HEK293 (cell line): ENCODE measurements around the gene TMEM198.

Experiments
- CTCF ChIA-PET: fragments of 350-600 bp; formaldehyde crosslinking; extraction: SDS; loops from one replicate; lab custom pipeline; 2021; ENCODE audit warnings: antibody characterized with exemption; lab: Yijun Ruan, JAX
- POLR2A ChIA-PET: fragments of 300-600 bp; formaldehyde crosslinking; extraction: SDS; loops from one replicate; lab custom pipeline; 2020; ENCODE audit warnings: antibody characterized with exemption, inconsistent platforms; lab: Yijun Ruan, JAX
- H3K27ac ChIP-seq: fragments of 200-500 bp; sonication (Bioruptor generic); 2 replicates; pipeline ENCODE4 v1.5.1; 2014; ENCODE audit warnings: low read depth, low read length, control low read depth, inconsistent platforms; ENCODE audit errors: extremely low read depth
- H3K36me3 ChIP-seq, 2 experiments: fragments of 200-500 bp in 1 of 2; sonication (Bioruptor generic) in 1 of 2; 1 replicate in 1 of 2; 2 replicates in 1 of 2; pipeline ENCODE4 v1.5.1; 2014 to 2017; ENCODE audit warnings: inconsistent platforms in 2 of 2, low read length in 2 of 2; ENCODE audit not compliant: control insufficient read depth in 2 of 2, insufficient read depth in 1 of 2
- H3K4me1 ChIP-seq: fragments of 200-500 bp; sonication (Bioruptor generic); 2 replicates; pipeline ENCODE4 v1.5.1; 2014; ENCODE audit warnings: mild to moderate bottlenecking, low read length, inconsistent platforms; ENCODE audit not compliant: control insufficient read depth, insufficient read depth
- H3K4me3 ChIP-seq: 2 replicates; pipeline ENCODE4 v1.5.1; 2011; ENCODE audit warnings: low read depth, mild to moderate bottlenecking, control low read depth, low read length, moderate library complexity
- H3K9me3 ChIP-seq: fragments of 200-500 bp; sonication (Bioruptor generic); 2 replicates; pipeline ENCODE4 v1.5.1; 2014; ENCODE audit warnings: low read depth, low read length, inconsistent platforms; ENCODE audit not compliant: control insufficient read depth, insufficient read depth
- KLF7 ChIP-seq: fragments of 450-650 bp; formaldehyde crosslinking; IDR thresholded peaks from 2 replicates; pipeline ENCODE4 v1.5.1; 2016; ENCODE audit warnings: missing biosample characterization, missing genetic modification characterization, borderline replicate concordance
- KLF8 ChIP-seq: fragments of 450-650 bp; formaldehyde crosslinking; IDR thresholded peaks from 2 replicates; pipeline ENCODE4 v1.5.1; 2016; ENCODE audit warnings: missing biosample characterization, missing genetic modification characterization
- SETDB1 ChIP-seq: IDR thresholded peaks from one replicate; pipeline ENCODE4 v1.6.1; 2017; ENCODE audit warnings: mild to moderate bottlenecking, low read length, moderate library complexity, mixed read lengths; ENCODE audit not compliant: insufficient read length
- SP3 ChIP-seq: fragments of 450-650 bp; formaldehyde crosslinking; IDR thresholded peaks from 2 replicates; pipeline ENCODE4 v1.5.1; 2016; ENCODE audit warnings: missing biosample characterization, missing genetic modification characterization
- ZBTB21 ChIP-seq: fragments of 450-650 bp; formaldehyde crosslinking; IDR thresholded peaks from 2 replicates; pipeline ENCODE4 v1.5.1; 2017; ENCODE audit warnings: missing biosample characterization, missing genetic modification characterization
- ZNF19 ChIP-seq: fragments of 450-650 bp; formaldehyde crosslinking; IDR thresholded peaks from 2 replicates; pipeline ENCODE4; 2016; ENCODE audit warnings: missing biosample characterization, missing genetic modification characterization, low read depth
- ZNF221 ChIP-seq: fragments of 450-650 bp; formaldehyde crosslinking; IDR thresholded peaks from 2 replicates; pipeline ENCODE4 v1.5.1; 2017; ENCODE audit warnings: missing biosample characterization, missing genetic modification characterization, borderline replicate concordance
- ZNF223 ChIP-seq: fragments of 450-650 bp; formaldehyde crosslinking; IDR thresholded peaks from 2 replicates; pipeline ENCODE4 v1.5.1; 2016; ENCODE audit warnings: missing biosample characterization, missing genetic modification characterization
- ZNF426 ChIP-seq: fragments of 450-650 bp; formaldehyde crosslinking; IDR thresholded peaks from 2 replicates; pipeline ENCODE4 v1.5.1; 2017; ENCODE audit warnings: missing biosample characterization, missing genetic modification characterization, mild to moderate bottlenecking, inconsistent platforms, moderate library complexity
- ZNF433 ChIP-seq: fragments of 450-650 bp; formaldehyde crosslinking; IDR thresholded peaks from 2 replicates; pipeline ENCODE4 v1.5.1; 2016; ENCODE audit warnings: missing biosample characterization, missing genetic modification characterization, low read depth
- ZNF48 ChIP-seq: fragments of 450-650 bp; formaldehyde crosslinking; IDR thresholded peaks from 2 replicates; pipeline ENCODE4 v1.5.1; 2016; ENCODE audit warnings: missing biosample characterization, missing genetic modification characterization
- ZNF585B ChIP-seq: fragments of 450-650 bp; formaldehyde crosslinking; IDR thresholded peaks from 2 replicates; pipeline ENCODE4 v1.5.1; 2016; ENCODE audit warnings: missing biosample characterization, missing genetic modification characterization
- ZNF701 ChIP-seq: fragments of 450-650 bp; formaldehyde crosslinking; IDR thresholded peaks from 2 replicates; pipeline ENCODE4 v1.5.1; 2016; ENCODE audit warnings: missing biosample characterization, missing genetic modification characterization
- ZSCAN16 ChIP-seq: fragments of 450-650 bp; formaldehyde crosslinking; IDR thresholded peaks from 2 replicates; pipeline ENCODE4 v1.5.1; 2016; ENCODE audit warnings: missing biosample characterization, missing genetic modification characterization
- ZXDB ChIP-seq: fragments of 450-650 bp; formaldehyde crosslinking; IDR thresholded peaks from 2 replicates; pipeline ENCODE4 v1.5.1; 2016; ENCODE audit warnings: missing biosample characterization, missing genetic modification characterization
- TF ChIP-seq, protein P1 (sequence below): fragments of 450-650 bp; IDR thresholded peaks from 2 replicates; pipeline ENCODE4 v1.5.1; 2018; ENCODE audit warnings: missing biosample characterization, mild to moderate bottlenecking, missing genetic modification characterization
- TF ChIP-seq, protein P2 (sequence below): fragments of 450-650 bp; formaldehyde crosslinking; IDR thresholded peaks from 2 replicates; pipeline ENCODE4 v1.5.1; 2016; ENCODE audit warnings: missing biosample characterization, missing genetic modification characterization
- TF ChIP-seq, protein P3 (sequence below): fragments of 450-650 bp; formaldehyde crosslinking; IDR thresholded peaks from 2 replicates; pipeline ENCODE4 v1.5.1; 2016; ENCODE audit warnings: missing biosample characterization, missing genetic modification characterization
- TF ChIP-seq, protein P4 (sequence below): fragments of 450-650 bp; formaldehyde crosslinking; IDR thresholded peaks from 2 replicates; pipeline ENCODE4 v1.5.1; 2016; ENCODE audit warnings: missing biosample characterization, missing genetic modification characterization
- TF ChIP-seq, protein P5 (sequence below): fragments of 450-650 bp; formaldehyde crosslinking; IDR thresholded peaks from 2 replicates; pipeline ENCODE4 v1.5.1; 2016; ENCODE audit warnings: missing biosample characterization, missing genetic modification characterization
- TF ChIP-seq, protein P6 (sequence below): fragments of 450-650 bp; formaldehyde crosslinking; IDR thresholded peaks from 2 replicates; pipeline ENCODE4 v1.5.1; 2017; ENCODE audit warnings: missing biosample characterization, missing genetic modification characterization
- TF ChIP-seq, protein P7 (sequence below): fragments of 450-650 bp; formaldehyde crosslinking; IDR thresholded peaks from 2 replicates; pipeline ENCODE4 v1.5.1; 2017; ENCODE audit warnings: missing biosample characterization, missing genetic modification characterization

The TMEM198 gene

DNA sequence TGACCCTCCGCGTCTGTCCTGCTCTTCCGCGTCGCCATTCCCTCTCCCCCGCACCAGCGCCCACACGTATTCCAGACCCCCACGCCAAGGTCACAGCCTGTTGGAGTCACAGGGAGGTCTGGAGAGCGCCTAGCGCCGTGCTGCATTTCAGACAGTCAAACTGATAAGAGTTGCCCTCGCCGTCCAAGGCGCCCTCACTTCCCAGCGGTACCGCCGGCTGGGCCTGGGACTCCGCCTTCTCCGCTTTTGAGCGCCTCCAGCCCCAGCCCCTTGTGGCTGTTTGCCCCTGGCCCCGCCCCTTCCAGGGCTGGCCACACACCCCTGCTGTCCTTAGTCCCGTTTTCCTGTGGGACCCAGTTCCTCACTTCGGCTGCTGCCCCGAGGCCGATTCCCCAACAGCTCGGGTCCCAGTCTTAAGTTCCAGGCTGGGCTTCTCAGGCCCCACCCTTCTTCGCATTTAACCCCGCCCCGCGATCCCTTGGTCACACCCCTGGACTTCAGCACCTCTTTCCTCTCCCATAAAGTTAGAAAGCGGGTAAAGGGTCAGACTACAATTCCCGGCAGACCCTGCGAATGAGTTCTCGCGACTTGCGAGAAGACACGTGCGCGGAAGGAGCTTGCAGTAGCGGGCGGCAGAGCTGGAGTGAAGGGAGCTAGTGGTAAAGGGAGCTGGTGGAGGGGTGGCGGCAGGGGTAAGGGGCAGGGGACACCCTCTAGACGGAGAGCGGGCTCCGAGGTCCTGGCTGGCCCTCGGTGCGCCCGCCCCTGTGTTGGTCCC lies 45.4 kb upstream of the TMEM198 start, which contains the start of gene GMPPA:
TSS of gene GMPPA (plus strand) at position 612 of the 778 bp plus-strand sequence. CDS start 1,085 bp downstream, outside the sequence.
- H3K9me3 ChIP-seq: no peaks in the 10 kb centered on the region
- ChIA-PET POLR2A (interaction anchor here (0.8 to 2.3 kb wide), 20 partner anchors 9 to 111 kb away, joined by 3 to 21 read pairs (median 4); partner anchors contain the start of genes ASIC4, CHPF, DNPEP and TMEM198), CTCF (interaction anchor here (0.7 to 11.4 kb wide), 9 partner anchors 13 to 524 kb away, joined by 3 to 252 read pairs (median 11); partner anchors contain the start of gene ASIC4)
- peak within 1 kb of the TSS; percentile 33; the same call in 1 of the 2 replicates for H3K27ac ChIP-seq
- peaks cover 0 to 12% of the 10 kb centered on the region in 2 experiments; a peak in 1 of 3 replicates for H3K36me3 ChIP-seq
- peaks cover 8% of the 10 kb centered on the region; the same call in 1 of the 2 replicates for H3K4me1 ChIP-seq
- H3K4me3 ChIP-seq: peak within 1 kb of the TSS; percentile 69
- TF ChIP-seq, protein P1, sequence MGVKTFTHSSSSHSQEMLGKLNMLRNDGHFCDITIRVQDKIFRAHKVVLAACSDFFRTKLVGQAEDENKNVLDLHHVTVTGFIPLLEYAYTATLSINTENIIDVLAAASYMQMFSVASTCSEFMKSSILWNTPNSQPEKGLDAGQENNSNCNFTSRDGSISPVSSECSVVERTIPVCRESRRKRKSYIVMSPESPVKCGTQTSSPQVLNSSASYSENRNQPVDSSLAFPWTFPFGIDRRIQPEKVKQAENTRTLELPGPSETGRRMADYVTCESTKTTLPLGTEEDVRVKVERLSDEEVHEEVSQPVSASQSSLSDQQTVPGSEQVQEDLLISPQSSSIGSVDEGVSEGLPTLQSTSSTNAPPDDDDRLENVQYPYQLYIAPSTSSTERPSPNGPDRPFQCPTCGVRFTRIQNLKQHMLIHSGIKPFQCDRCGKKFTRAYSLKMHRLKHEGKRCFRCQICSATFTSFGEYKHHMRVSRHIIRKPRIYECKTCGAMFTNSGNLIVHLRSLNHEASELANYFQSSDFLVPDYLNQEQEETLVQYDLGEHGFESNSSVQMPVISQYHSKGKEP (tag by site-specific recombination): no peak
- TF ChIP-seq ZNF585B (tag by site-specific recombination) (no peak), ZNF221 (no peak), ZNF19 (no peak), ZNF223 (tag by site-specific recombination) (no peak), KLF7 (tag by site-specific recombination) (no peak), ZBTB21 (tag by site-specific recombination) (no peak), ZSCAN16 (no peak), ZNF426 (tag by site-specific recombination) (no peak), ZXDB (peak; percentile 81), ZNF433 (tag by site-specific recombination) (no peak), ZNF48 (tag by site-specific recombination) (no peak), ZNF701 (no peak), KLF8 (tag by site-specific recombination) (0 out of 2 replicates have a peak, but pooled peaks have one; percentile 66), SP3 (tag by site-specific recombination) (peak; percentile 79), SETDB1 (no peak)
- TF ChIP-seq, protein P2, sequence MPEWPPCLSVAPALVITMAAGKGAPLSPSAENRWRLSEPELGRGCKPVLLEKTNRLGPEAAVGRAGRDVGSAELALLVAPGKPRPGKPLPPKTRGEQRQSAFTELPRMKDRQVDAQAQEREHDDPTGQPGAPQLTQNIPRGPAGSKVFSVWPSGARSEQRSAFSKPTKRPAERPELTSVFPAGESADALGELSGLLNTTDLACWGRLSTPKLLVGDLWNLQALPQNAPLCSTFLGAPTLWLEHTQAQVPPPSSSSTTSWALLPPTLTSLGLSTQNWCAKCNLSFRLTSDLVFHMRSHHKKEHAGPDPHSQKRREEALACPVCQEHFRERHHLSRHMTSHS (tag by site-specific recombination): no peak
- TF ChIP-seq, protein P3, sequence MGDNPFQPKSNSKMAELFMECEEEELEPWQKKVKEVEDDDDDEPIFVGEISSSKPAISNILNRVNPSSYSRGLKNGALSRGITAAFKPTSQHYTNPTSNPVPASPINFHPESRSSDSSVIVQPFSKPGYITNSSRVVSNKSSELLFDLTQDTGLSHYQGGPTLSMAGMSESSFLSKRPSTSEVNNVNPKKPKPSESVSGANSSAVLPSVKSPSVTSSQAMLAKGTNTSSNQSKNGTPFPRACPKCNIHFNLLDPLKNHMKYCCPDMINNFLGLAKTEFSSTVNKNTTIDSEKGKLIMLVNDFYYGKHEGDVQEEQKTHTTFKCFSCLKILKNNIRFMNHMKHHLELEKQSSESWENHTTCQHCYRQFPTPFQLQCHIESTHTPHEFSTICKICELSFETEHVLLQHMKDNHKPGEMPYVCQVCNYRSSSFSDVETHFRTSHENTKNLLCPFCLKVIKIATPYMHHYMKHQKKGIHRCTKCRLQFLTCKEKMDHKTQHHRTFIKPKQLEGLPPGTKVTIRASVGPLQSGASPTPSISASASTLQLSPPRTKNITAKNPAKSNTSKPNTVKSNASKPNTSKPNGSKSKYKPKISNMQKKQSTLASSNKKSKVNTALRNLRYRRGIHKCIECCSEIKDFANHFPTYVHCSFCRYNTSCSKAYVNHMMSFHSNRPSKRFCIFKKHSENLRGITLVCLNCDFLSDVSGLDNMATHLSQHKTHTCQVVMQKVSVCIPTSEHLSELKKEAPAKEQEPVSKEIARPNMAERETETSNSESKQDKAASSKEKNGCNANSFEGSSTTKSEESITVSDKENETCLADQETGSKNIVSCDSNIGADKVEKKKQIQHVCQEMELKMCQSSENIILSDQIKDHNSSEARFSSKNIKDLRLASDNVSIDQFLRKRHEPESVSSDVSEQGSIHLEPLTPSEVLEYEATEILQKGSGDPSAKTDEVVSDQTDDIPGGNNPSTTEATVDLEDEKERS (tag by site-specific recombination): no peak
- TF ChIP-seq, protein P4, sequence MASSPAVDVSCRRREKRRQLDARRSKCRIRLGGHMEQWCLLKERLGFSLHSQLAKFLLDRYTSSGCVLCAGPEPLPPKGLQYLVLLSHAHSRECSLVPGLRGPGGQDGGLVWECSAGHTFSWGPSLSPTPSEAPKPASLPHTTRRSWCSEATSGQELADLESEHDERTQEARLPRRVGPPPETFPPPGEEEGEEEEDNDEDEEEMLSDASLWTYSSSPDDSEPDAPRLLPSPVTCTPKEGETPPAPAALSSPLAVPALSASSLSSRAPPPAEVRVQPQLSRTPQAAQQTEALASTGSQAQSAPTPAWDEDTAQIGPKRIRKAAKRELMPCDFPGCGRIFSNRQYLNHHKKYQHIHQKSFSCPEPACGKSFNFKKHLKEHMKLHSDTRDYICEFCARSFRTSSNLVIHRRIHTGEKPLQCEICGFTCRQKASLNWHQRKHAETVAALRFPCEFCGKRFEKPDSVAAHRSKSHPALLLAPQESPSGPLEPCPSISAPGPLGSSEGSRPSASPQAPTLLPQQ (tag by site-specific recombination): peak; percentile 97
- TF ChIP-seq, protein P5, sequence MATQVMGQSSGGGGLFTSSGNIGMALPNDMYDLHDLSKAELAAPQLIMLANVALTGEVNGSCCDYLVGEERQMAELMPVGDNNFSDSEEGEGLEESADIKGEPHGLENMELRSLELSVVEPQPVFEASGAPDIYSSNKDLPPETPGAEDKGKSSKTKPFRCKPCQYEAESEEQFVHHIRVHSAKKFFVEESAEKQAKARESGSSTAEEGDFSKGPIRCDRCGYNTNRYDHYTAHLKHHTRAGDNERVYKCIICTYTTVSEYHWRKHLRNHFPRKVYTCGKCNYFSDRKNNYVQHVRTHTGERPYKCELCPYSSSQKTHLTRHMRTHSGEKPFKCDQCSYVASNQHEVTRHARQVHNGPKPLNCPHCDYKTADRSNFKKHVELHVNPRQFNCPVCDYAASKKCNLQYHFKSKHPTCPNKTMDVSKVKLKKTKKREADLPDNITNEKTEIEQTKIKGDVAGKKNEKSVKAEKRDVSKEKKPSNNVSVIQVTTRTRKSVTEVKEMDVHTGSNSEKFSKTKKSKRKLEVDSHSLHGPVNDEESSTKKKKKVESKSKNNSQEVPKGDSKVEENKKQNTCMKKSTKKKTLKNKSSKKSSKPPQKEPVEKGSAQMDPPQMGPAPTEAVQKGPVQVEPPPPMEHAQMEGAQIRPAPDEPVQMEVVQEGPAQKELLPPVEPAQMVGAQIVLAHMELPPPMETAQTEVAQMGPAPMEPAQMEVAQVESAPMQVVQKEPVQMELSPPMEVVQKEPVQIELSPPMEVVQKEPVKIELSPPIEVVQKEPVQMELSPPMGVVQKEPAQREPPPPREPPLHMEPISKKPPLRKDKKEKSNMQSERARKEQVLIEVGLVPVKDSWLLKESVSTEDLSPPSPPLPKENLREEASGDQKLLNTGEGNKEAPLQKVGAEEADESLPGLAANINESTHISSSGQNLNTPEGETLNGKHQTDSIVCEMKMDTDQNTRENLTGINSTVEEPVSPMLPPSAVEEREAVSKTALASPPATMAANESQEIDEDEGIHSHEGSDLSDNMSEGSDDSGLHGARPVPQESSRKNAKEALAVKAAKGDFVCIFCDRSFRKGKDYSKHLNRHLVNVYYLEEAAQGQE (tag by site-specific recombination): peak; percentile 37; the same call in 1 of the 2 replicates
- TF ChIP-seq, protein P6, sequence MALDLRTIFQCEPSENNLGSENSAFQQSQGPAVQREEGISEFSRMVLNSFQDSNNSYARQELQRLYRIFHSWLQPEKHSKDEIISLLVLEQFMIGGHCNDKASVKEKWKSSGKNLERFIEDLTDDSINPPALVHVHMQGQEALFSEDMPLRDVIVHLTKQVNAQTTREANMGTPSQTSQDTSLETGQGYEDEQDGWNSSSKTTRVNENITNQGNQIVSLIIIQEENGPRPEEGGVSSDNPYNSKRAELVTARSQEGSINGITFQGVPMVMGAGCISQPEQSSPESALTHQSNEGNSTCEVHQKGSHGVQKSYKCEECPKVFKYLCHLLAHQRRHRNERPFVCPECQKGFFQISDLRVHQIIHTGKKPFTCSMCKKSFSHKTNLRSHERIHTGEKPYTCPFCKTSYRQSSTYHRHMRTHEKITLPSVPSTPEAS (tag by site-specific recombination): no peak
- TF ChIP-seq, protein P7, sequence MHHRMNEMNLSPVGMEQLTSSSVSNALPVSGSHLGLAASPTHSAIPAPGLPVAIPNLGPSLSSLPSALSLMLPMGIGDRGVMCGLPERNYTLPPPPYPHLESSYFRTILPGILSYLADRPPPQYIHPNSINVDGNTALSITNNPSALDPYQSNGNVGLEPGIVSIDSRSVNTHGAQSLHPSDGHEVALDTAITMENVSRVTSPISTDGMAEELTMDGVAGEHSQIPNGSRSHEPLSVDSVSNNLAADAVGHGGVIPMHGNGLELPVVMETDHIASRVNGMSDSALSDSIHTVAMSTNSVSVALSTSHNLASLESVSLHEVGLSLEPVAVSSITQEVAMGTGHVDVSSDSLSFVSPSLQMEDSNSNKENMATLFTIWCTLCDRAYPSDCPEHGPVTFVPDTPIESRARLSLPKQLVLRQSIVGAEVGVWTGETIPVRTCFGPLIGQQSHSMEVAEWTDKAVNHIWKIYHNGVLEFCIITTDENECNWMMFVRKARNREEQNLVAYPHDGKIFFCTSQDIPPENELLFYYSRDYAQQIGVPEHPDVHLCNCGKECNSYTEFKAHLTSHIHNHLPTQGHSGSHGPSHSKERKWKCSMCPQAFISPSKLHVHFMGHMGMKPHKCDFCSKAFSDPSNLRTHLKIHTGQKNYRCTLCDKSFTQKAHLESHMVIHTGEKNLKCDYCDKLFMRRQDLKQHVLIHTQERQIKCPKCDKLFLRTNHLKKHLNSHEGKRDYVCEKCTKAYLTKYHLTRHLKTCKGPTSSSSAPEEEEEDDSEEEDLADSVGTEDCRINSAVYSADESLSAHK: no peak
